Effector memory CD4-positive, alpha-beta T cell (primary cell): Measurements from ENCODE around the gene OR6K2.

Source experiments
- DNase-seq, 3 donors: peaks; one replicate each; pipeline ENCODE4 v3.0.0-alpha.2; 2020
- H3K27ac ChIP-seq: 2 replicates; pipeline ENCODE4 v1.7.0; 2013; ENCODE audit warnings: mild to moderate bottlenecking, low read length, moderate library complexity; ENCODE audit not compliant: insufficient read depth, poor library complexity, severe bottlenecking
- H3K27me3 ChIP-seq: replicated peaks from 2 replicates; pipeline ENCODE4 v1.7.0; 2013; ENCODE audit warnings: mild to moderate bottlenecking, low read length; ENCODE audit not compliant: insufficient read depth, control insufficient read depth, poor library complexity, severe bottlenecking
- H3K36me3 ChIP-seq: 2 replicates; pipeline ENCODE4 v1.7.0; 2013; ENCODE audit warnings: mild to moderate bottlenecking, low read length, moderate library complexity; ENCODE audit not compliant: control insufficient read depth, insufficient read depth
- H3K4me1 ChIP-seq: 2 replicates; pipeline ENCODE4 v1.7.0; 2013; ENCODE audit warnings: low read length, mild to moderate bottlenecking; ENCODE audit not compliant: control insufficient read depth, insufficient read depth, poor library complexity, severe bottlenecking
- H3K4me3 ChIP-seq: 2 replicates; pipeline ENCODE4 v1.7.0; 2013; ENCODE audit warnings: low read length, low read depth, mild to moderate bottlenecking; ENCODE audit not compliant: insufficient read depth, poor library complexity, severe bottlenecking
- H3K9me3 ChIP-seq: 2 replicates; pipeline ENCODE4 v1.7.0; 2013; ENCODE audit warnings: mild to moderate bottlenecking, low read length, moderate library complexity; ENCODE audit not compliant: control insufficient read depth

OR6K2 gene

GRCh38 chr1:158652721-158653334 lies 47.6 kb downstream of the OR6K2 start:
- no peak for DNase-seq
- no peaks in the 10 kb centered on the region for H3K36me3 ChIP-seq

More at GRCh38 chr1:158652721-158653334, 47.6 kb downstream of the OR6K2 start:
- no peaks in the 10 kb centered on the region for H3K4me1 ChIP-seq
- H3K27ac ChIP-seq = no peak overlapping the region
- no peaks in the 10 kb centered on the region for H3K27me3 ChIP-seq
- H3K9me3 ChIP-seq = no peaks in the 10 kb centered on the region
- H3K4me3 ChIP-seq = no peak overlapping the region
